ENCODE data around the gene SFMBT1. TPM values are rescaled to one million over a fixed set of nuclear protein-coding genes. Genes with fewer than 3 reads are reported as not detected.

SFMBT1 gene
- total RNA-seq, 1 experiment from 2014 or later, result 14.3 TPM

DNA sequence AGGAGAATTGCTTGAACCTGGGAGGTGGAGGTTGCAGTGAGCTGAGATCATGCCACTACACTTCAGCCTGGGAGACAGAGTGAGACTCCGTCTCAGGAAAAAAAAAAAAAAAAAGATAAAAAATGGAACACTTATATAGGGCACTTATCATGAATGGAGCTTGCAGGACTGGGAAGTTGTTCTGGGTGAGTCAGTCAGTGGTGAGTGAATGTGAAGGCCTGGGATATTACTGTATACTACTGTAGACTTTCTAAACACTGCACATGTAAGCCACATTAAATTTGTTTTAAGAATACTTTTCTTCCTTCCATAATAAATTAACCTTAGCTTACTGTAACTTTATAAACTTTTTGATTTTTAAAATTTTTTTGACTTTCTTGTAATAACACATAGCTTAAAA is 59.8 kb downstream of the SFMBT1 start:
- no peaks in the 10 kb centered on the region for H3K36me3 ChIP-seq (ENCODE audit: low read depth)
- intact Hi-C loops (cut with micrococcal nuclease; ENCODE audit: unreplicated experiment), result no loop called here
- CTCF ChIA-PET, result no interaction called here

DNA sequence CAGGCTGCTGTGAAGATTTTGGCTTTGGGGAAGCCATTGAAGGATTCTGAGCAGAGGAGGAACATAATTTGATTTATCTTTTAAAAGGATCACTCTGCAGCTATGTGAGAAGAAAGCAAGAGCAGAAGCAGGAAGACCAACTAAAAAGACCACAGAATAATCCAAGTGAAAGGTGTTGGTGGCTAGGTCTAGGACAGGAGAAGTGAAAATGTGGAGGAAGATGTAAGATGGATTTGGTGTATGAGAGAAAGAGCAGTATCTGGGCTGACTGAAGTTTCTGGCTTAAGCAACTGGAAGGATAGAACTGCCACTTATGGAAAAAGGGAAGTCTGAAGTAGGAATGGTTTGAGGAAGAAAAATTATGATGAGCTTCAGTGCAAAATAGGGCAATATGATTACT is 62.0 kb downstream of the SFMBT1 start:
- Histone ChIP-seq H3K4me3 (no peak overlapping the region), H3K4me2 (no peak overlapping the region), H3K9me2 (ENCODE audit: insufficient read depth) (no peaks in the 10 kb centered on the region; the same call in 1 of the 2 replicates), H3F3A (ENCODE audit: insufficient read depth, low read depth) (no peaks in the 10 kb centered on the region), H3K27ac (no peak overlapping the region), H3K27me3 (ENCODE audit: insufficient read depth, low read depth) (no peaks in the 10 kb centered on the region), H2AFZ (no peak overlapping the region), H4K20me1 (ENCODE audit: insufficient read depth) (0 out of 2 replicates have a peak, but pooled peaks cover 6% of the 10 kb centered on the region), H3K9me3 (ENCODE audit: insufficient read depth, low read depth) (no peaks in the 10 kb centered on the region), H3K79me2 (ENCODE audit: low read depth) (no peaks in the 10 kb centered on the region; the same call in 1 of the 2 replicates), H3K36me3 (ENCODE audit: low read depth) (no peaks in the 10 kb centered on the region), H3K4me1 (replicated peaks; ENCODE audit: insufficient read depth) (no peaks in the 10 kb centered on the region)
- intact Hi-C loops (cut with micrococcal nuclease; ENCODE audit: unreplicated experiment), result no loop called here
- no peak for DNase-seq
- BruUV-seq (replicated peaks), result no TSS peak
- TF ChIP-seq, protein P1, sequence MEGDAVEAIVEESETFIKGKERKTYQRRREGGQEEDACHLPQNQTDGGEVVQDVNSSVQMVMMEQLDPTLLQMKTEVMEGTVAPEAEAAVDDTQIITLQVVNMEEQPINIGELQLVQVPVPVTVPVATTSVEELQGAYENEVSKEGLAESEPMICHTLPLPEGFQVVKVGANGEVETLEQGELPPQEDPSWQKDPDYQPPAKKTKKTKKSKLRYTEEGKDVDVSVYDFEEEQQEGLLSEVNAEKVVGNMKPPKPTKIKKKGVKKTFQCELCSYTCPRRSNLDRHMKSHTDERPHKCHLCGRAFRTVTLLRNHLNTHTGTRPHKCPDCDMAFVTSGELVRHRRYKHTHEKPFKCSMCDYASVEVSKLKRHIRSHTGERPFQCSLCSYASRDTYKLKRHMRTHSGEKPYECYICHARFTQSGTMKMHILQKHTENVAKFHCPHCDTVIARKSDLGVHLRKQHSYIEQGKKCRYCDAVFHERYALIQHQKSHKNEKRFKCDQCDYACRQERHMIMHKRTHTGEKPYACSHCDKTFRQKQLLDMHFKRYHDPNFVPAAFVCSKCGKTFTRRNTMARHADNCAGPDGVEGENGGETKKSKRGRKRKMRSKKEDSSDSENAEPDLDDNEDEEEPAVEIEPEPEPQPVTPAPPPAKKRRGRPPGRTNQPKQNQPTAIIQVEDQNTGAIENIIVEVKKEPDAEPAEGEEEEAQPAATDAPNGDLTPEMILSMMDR (conservative IDR thresholded peaks at IDR 0.05), result no peak
- TF ChIP-seq EZH2 (IDR thresholded peaks at IDR 0.05; ENCODE audit: low read depth), result no peak
- CTCF ChIA-PET, result no interaction called here
- POLR2A ChIA-PET (ENCODE audit: unreplicated experiment), result interaction anchor here (0.6 kb wide), 1 partner anchor 20 kb away, joined by 8 read pairs; no protein-coding TSS in a partner anchor

More for the DNA sequence above, 59.8 kb downstream of the SFMBT1 start:
- BruUV-seq (replicated peaks), result no TSS peak
- Histone ChIP-seq H3K9me3 (ENCODE audit: insufficient read depth, low read depth) (no peaks in the 10 kb centered on the region), H3K79me2 (ENCODE audit: low read depth) (no peaks in the 10 kb centered on the region), H3F3A (ENCODE audit: insufficient read depth, low read depth) (no peaks in the 10 kb centered on the region), H3K4me2 (no peak overlapping the region), H3K27me3 (ENCODE audit: insufficient read depth, low read depth) (no peaks in the 10 kb centered on the region), H3K27ac (no peak overlapping the region), H4K20me1 (ENCODE audit: insufficient read depth) (0 out of 2 replicates have a peak, but pooled peaks cover 6% of the 10 kb centered on the region), H3K9me2 (ENCODE audit: insufficient read depth) (no peaks in the 10 kb centered on the region; the same call in 1 of the 2 replicates), H2AFZ (no peak overlapping the region), H3K4me1 (replicated peaks; ENCODE audit: insufficient read depth) (no peaks in the 10 kb centered on the region), H3K4me3 (no peak overlapping the region)
- DNase-seq, result no peak
- POLR2A ChIA-PET (ENCODE audit: unreplicated experiment), result no interaction called here
- TF ChIP-seq, protein P1 (conservative IDR thresholded peaks at IDR 0.05), result no peak
- no peak for TF ChIP-seq EZH2 (IDR thresholded peaks at IDR 0.05; ENCODE audit: low read depth)

DNA sequence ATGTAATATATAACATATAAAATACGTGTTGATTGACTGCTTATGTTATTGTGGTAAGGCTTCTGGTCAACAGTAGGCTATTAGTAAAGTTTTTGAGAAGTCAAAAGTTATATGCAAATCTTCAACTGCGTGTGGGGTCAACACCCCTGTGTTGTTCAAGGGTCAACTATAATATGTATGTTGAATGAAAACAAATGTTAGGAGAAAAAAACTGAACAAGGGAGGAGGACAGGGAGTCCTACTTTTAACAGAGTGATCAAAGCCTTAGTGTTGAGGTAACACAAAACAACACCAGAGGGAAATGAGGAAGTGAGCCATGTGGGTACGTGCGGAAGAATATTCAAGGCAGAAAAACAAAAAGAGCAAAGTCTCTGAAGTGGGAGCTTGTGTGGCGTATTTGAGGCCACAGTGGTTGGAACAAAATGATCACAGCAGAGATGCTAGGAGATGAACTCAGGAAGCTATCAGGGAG is 62.5 kb downstream of the SFMBT1 start:
- Histone ChIP-seq H3K9me2 (ENCODE audit: insufficient read depth) (no peaks in the 10 kb centered on the region; the same call in 1 of the 2 replicates), H4K20me1 (ENCODE audit: insufficient read depth) (0 out of 2 replicates have a peak, but pooled peaks cover 6% of the 10 kb centered on the region), H3K4me3 (no peak overlapping the region), H3K27me3 (ENCODE audit: insufficient read depth, low read depth) (no peaks in the 10 kb centered on the region), H3K4me2 (no peak overlapping the region), H3F3A (ENCODE audit: insufficient read depth, low read depth) (no peaks in the 10 kb centered on the region), H3K27ac (no peak overlapping the region), H3K9me3 (ENCODE audit: insufficient read depth, low read depth) (no peaks in the 10 kb centered on the region), H3K4me1 (replicated peaks; ENCODE audit: insufficient read depth) (no peaks in the 10 kb centered on the region), H3K36me3 (ENCODE audit: low read depth) (no peaks in the 10 kb centered on the region), H2AFZ (no peak overlapping the region), H3K79me2 (ENCODE audit: low read depth) (no peaks in the 10 kb centered on the region; the same call in 1 of the 2 replicates)
- ChIA-PET POLR2A (ENCODE audit: unreplicated experiment) (no interaction called here), CTCF (no interaction called here)
- BruUV-seq (replicated peaks), result no TSS peak
- intact Hi-C loops (cut with micrococcal nuclease; ENCODE audit: unreplicated experiment), result no loop called here
- DNase-seq, result no peak
- TF ChIP-seq EZH2 (IDR thresholded peaks at IDR 0.05; ENCODE audit: low read depth), result no peak
- TF ChIP-seq, protein P1 (conservative IDR thresholded peaks at IDR 0.05), result no peak

Measured in PC-9 (cell line).